Endothelial cell of umbilical vein (primary cell): ENCODE measurements around the gene ATP8B3. TPM values are rescaled to one million over a fixed set of nuclear protein-coding genes. Genes with fewer than 3 reads are reported as not detected.

Source experiments
- BruUV-seq: library from RNA; stranded (reverse); fragments of 400-500 nt; replicated peaks from 2 replicates; lab custom pipeline; 2021; lab: Mats Ljungman, UMichigan
- CTCF ChIA-PET: fragments of 300-600, 350-600 bp; sonication (Branson Sonifier 250); formaldehyde crosslinking; loops from one replicate; lab custom pipeline; 2021; ENCODE audit warnings: antibody characterized with exemption, inconsistent platforms; lab: Charles Lee
- POLR2A ChIA-PET: fragments of 300-600, 350-600 bp; sonication (Branson Sonifier 250); formaldehyde crosslinking; loops from one replicate; lab custom pipeline; 2021; ENCODE audit warnings: antibody characterized with exemption, inconsistent platforms; lab: Charles Lee
- DNase-seq: peaks from one replicate; pipeline ENCODE4 v3.0.0-alpha.2; 2011; ENCODE audit warnings: low read depth, low spot score
- FAIRE-seq: peaks from 2 replicates; lab custom pipeline; 2011; peaks lifted over from hg19 to GRCh38; lab: Jason Lieb, UNC
- H2AFZ ChIP-seq: 2 replicates; pipeline ENCODE4 v1.6.0; 2012; ENCODE audit warnings: low read depth, low read length, control low read depth, inconsistent platforms
- H3K27ac ChIP-seq: 2 replicates; pipeline ENCODE4 v1.5.1; 2011; ENCODE audit warnings: low read depth, mild to moderate bottlenecking, control low read depth, low read length, moderate library complexity; ENCODE audit not compliant: insufficient read depth
- H3K27me3 ChIP-seq, 2 experiments: 2 replicates each; pipeline versions ENCODE4 v1.6.0 to v1.6.1; 2011; ENCODE audit warnings: low read length in 2 of 2, mixed read lengths in 1 of 2; ENCODE audit not compliant: control insufficient read depth in 2 of 2, insufficient read depth in 2 of 2
- H3K36me3 ChIP-seq, 2 experiments: 2 replicates in 1 of 2; 3 replicates in 1 of 2; pipeline ENCODE4 v1.5.1; 2011; ENCODE audit warnings: low read length in 2 of 2, mild to moderate bottlenecking in 1 of 2, moderate library complexity in 1 of 2; ENCODE audit not compliant: control insufficient read depth in 2 of 2, insufficient read depth in 2 of 2; ENCODE audit errors: extremely low read depth in 1 of 2
- H3K4me1 ChIP-seq: 3 replicates; pipeline ENCODE4 v1.5.1; 2011; ENCODE audit warnings: mild to moderate bottlenecking, low read length; ENCODE audit not compliant: control insufficient read depth, insufficient read depth; ENCODE audit errors: extremely low read depth
- H3K4me2 ChIP-seq: 2 replicates; pipeline ENCODE4 v1.6.1; 2011; ENCODE audit warnings: low read length, control low read depth, mixed read lengths; ENCODE audit not compliant: insufficient read depth
- H3K4me3 ChIP-seq, 3 experiments: fragments of 200-600 bp in 1 of 3; sonication (generic), shearing (Covaris generic) in 1 of 3; replicated peaks in 1 of 3; 2 replicates each; pipeline ENCODE4 v1.5.1; 2011 to 2016; ENCODE audit warnings: control low read depth in 3 of 3, low read length in 3 of 3, mild to moderate bottlenecking in 2 of 3, inconsistent platforms in 1 of 3, low read depth in 1 of 3, moderate library complexity in 1 of 3; ENCODE audit not compliant: insufficient read depth in 1 of 3
- H3K79me2 ChIP-seq: 2 replicates; pipeline ENCODE4 v1.6.0; 2012; ENCODE audit warnings: low read length, inconsistent platforms; ENCODE audit not compliant: control insufficient read depth, insufficient read depth
- H3K9ac ChIP-seq: replicated peaks from 2 replicates; pipeline ENCODE3; 2011; ENCODE audit warnings: low read length, control low read depth; ENCODE audit not compliant: insufficient read depth; ENCODE audit errors: extremely low read depth
- H3K9me1 ChIP-seq: replicated peaks from 3 replicates; pipeline ENCODE4 v1.6.0; 2011; ENCODE audit warnings: mild to moderate bottlenecking, low read length; ENCODE audit not compliant: control insufficient read depth, insufficient read depth; ENCODE audit errors: extremely low read depth
- H3K9me3 ChIP-seq: replicated peaks from 2 replicates; pipeline ENCODE4 v1.5.1; 2012; ENCODE audit warnings: low read length, inconsistent platforms; ENCODE audit not compliant: control insufficient read depth, insufficient read depth
- H4K20me1 ChIP-seq: replicated peaks from 2 replicates; pipeline ENCODE3; 2011; ENCODE audit warnings: mild to moderate bottlenecking, low read length; ENCODE audit not compliant: control insufficient read depth, insufficient read depth; ENCODE audit errors: extremely low read depth
- CTCF ChIP-seq, 2 donors: IDR thresholded peaks; 1 replicate in 1 of 2; 2 replicates in 1 of 2; pipeline ENCODE4 v1.5.1; 2011; ENCODE audit warnings: low read length in 2 of 2, mild to moderate bottlenecking in 2 of 2, moderate library complexity in 2 of 2, control low read depth in 1 of 2, inconsistent platforms in 1 of 2, low read depth in 1 of 2; ENCODE audit not compliant: insufficient read depth in 1 of 2; ENCODE audit errors: extremely low read depth in 1 of 2
- EZH2 ChIP-seq: IDR thresholded peaks from 2 replicates; pipeline ENCODE4 v1.6.1; 2012; ENCODE audit warnings: borderline replicate concordance, low read depth, mild to moderate bottlenecking, moderate library complexity, low read length, inconsistent platforms; ENCODE audit not compliant: severe bottlenecking
- FOS ChIP-seq: IDR thresholded peaks from 2 replicates; pipeline ENCODE4 v1.6.1; 2011; ENCODE audit warnings: mild to moderate bottlenecking, low read length, moderate library complexity, borderline replicate concordance; ENCODE audit not compliant: insufficient read depth
- GATA2 ChIP-seq: IDR thresholded peaks from 2 replicates; pipeline ENCODE4 v1.7.0; 2011; ENCODE audit warnings: low read depth, mild to moderate bottlenecking, moderate library complexity, mixed read lengths, low read length; ENCODE audit not compliant: insufficient read length, insufficient read depth
- JUN ChIP-seq: IDR thresholded peaks from 2 replicates; pipeline ENCODE4 v1.6.1; 2011; ENCODE audit warnings: borderline replicate concordance, low read depth; ENCODE audit not compliant: insufficient read length, insufficient read depth
- MYC ChIP-seq: IDR thresholded peaks from one replicate; pipeline ENCODE4 v1.6.1; 2011; ENCODE audit warnings: mild to moderate bottlenecking, low read depth, low read length
- POLR2A ChIP-seq: IDR thresholded peaks from 2 replicates; pipeline ENCODE4 v1.6.1; 2012; ENCODE audit warnings: low read depth, mild to moderate bottlenecking, control low read depth, low read length
- POLR2AphosphoS5 ChIP-seq: IDR thresholded peaks from 2 replicates; pipeline ENCODE4 v1.6.1; 2012; ENCODE audit warnings: low read depth, mild to moderate bottlenecking, control low read depth, low read length, moderate library complexity; ENCODE audit not compliant: insufficient read depth
- dilution Hi-C: fragments of 300-500 bp; cut with MboI; formaldehyde crosslinking; loops from one replicate; pipeline ENCODE4 v1.15.0; 2019; ENCODE audit warnings: low sequenced_read_pairs; ENCODE audit not compliant: extremely low pct_ligation_motif_present
- intact Hi-C: fragments of 100-400 bp; cut with micrococcal nuclease; formaldehyde crosslinking; loops from one replicate; pipeline ENCODE4 v1.10.0; 2022
- polyA plus RNA-seq, 4 experiments: library from polyadenylated mRNA; depleted of rRNA in 3 of 4; stranded (reverse) in 3 of 4; unstranded in 1 of 4; fragments of >200 nt; gene quantifications; 2 replicates each; pipeline versions ENCODE4 v1.2.1 to v1.2.3, GENCODE V29; 2011 to 2012; ENCODE audit warnings: missing spikeins in 1 of 4
- total RNA-seq: library from RNA; stranded (reverse); gene quantifications from 2 replicates; pipeline ENCODE4 v1.2.3, GENCODE V29; 2021
- TF ChIP-seq, protein P1 (sequence below): IDR thresholded peaks from 2 replicates; pipeline ENCODE4 v1.6.1; 2011; ENCODE audit not compliant: insufficient read depth, insufficient read length

Gene ATP8B3
- total and polyA plus RNA-seq, 2 donors (not counting 3 experiments of a cell fraction or from before 2014, with no cell fraction given) = 1.1 to 7.3 TPM

GRCh38 chr19:1854039-1854541 is 42.0 kb upstream of the ATP8B3 start:
- no peak overlapping the region for H3K4me2 ChIP-seq

More at GRCh38 chr19:1854039-1854541, 42.0 kb upstream of the ATP8B3 start:
- Histone ChIP-seq H3K4me1 (peaks cover 32% of the 10 kb centered on the region), H3K9me1 (no peaks in the 10 kb centered on the region), H3K36me3 (no peaks in the 10 kb centered on the region), H3K27me3 (no peaks in the 10 kb centered on the region), H2AFZ (no peak overlapping the region), H3K79me2 (peaks cover 55% of the 10 kb centered on the region), H4K20me1 (no peaks in the 10 kb centered on the region), H3K9me3 (no peaks in the 10 kb centered on the region), H3K4me3 (no peak overlapping the region), H3K9ac (no peak overlapping the region), H3K27ac (no peak overlapping the region)
- intact Hi-C loops (no loop called here), dilution Hi-C loops (no loop called here)
- no peak for FAIRE-seq
- no peak for TF ChIP-seq FOS
- TF ChIP-seq GATA2 = no peak
- TF ChIP-seq JUN = no peak
- TF ChIP-seq MYC = no peak
- no peak for TF ChIP-seq POLR2AphosphoS5
- TF ChIP-seq, protein P1, sequence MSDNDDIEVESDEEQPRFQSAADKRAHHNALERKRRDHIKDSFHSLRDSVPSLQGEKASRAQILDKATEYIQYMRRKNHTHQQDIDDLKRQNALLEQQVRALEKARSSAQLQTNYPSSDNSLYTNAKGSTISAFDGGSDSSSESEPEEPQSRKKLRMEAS = no peak
- no peak for TF ChIP-seq EZH2
- TF ChIP-seq CTCF (IDR thresholded peaks at IDR 0.05; ENCODE audit: extremely low read depth in 1 of 2, insufficient read depth in 1 of 2, low read depth in 1 of 2, low read length in 2 of 2) = no peak
- TF ChIP-seq POLR2A = no peak
- no peak for DNase-seq
- TSS peak; percentile 53 for BruUV-seq
- ChIA-PET POLR2A (no interaction called here), CTCF (interaction anchor here (0.9 to 1.8 kb wide), 5 partner anchors 13 to 28 kb away, joined by 3 to 8 read pairs (median 3); no protein-coding TSS in a partner anchor)
